GM12878 (cell line): Measurements from ENCODE around the gene C5orf15. TPM values are rescaled to one million over a fixed set of nuclear protein-coding genes. Genes with fewer than 3 reads are reported as not detected.
A peak's percentile ranks its signal among the peaks of the same experiment; 100 is the strongest.

Experiments
- ASH2L ChIP-seq: fragments of 300-600, 200-600 bp; sonication (generic); IDR thresholded peaks from 2 replicates; pipeline ENCODE4 v1.6.1; 2017; ENCODE audit warnings: low read depth, mild to moderate bottlenecking, borderline replicate concordance
- CBFB ChIP-seq: IDR thresholded peaks from 2 replicates; pipeline ENCODE4 v1.6.1; 2016; ENCODE audit warnings: antibody characterized with exemption, low read depth
- CHD1 ChIP-seq: IDR thresholded peaks from 2 replicates; pipeline ENCODE4 v1.6.1; 2012; ENCODE audit warnings: low read depth, low read length, improper control_type of control experiment
- CREM ChIP-seq: IDR thresholded peaks from 2 replicates; pipeline ENCODE4 v1.6.1; 2014; ENCODE audit warnings: antibody characterized with exemption, low read depth
- ELK1 ChIP-seq: IDR thresholded peaks from 2 replicates; pipeline ENCODE4 v1.6.1; 2012; ENCODE audit warnings: low read depth, low read length, improper control_type of control experiment
- ETV6 ChIP-seq, 2 experiments: fragments of 450-650 bp in 1 of 2; IDR thresholded peaks in 1 of 2; conservative IDR thresholded peaks in 1 of 2; 2 replicates each; pipeline ENCODE4 v1.6.1; 2014; ENCODE audit warnings: antibody characterized with exemption in 1 of 2, borderline replicate concordance in 1 of 2, low read depth in 1 of 2, mild to moderate bottlenecking in 1 of 2, moderate library complexity in 1 of 2
- JUNB ChIP-seq: IDR thresholded peaks from 2 replicates; pipeline ENCODE4 v1.6.1; 2016; ENCODE audit warnings: antibody characterized with exemption, mild to moderate bottlenecking
- MTA2 ChIP-seq: fragments of 450-650 bp; IDR thresholded peaks from 2 replicates; pipeline ENCODE4 v1.6.1; 2016; ENCODE audit warnings: low read depth, mild to moderate bottlenecking, moderate library complexity
- RUNX3 ChIP-seq: IDR thresholded peaks from 2 replicates; pipeline ENCODE4 v1.6.1; 2012; ENCODE audit warnings: low read length, inconsistent platforms
- SREBF1 ChIP-seq: IDR thresholded peaks from 2 replicates; pipeline ENCODE4 v1.6.1; 2012; ENCODE audit warnings: mild to moderate bottlenecking, low read length
- ZNF217 ChIP-seq: fragments of 450-650 bp; IDR thresholded peaks from 2 replicates; pipeline ENCODE4 v1.6.1; 2017; ENCODE audit warnings: antibody characterized with exemption, mild to moderate bottlenecking
- polyA plus RNA-seq, 11 experiments: library from polyadenylated mRNA; depleted of rRNA in 4 of 11; unstranded in 6 of 11; stranded (reverse) in 5 of 11; fragments of >200 nt; fragmentation: Nextera tagmentation in 4 of 11; fragmentation: Illumina TruSeq in 1 of 11; extraction: Ambion mirVana in 4 of 11; extraction: Trizol in 1 of 11; gene quantifications; 1 replicate in 1 of 11; 2 replicates in 10 of 11; pipeline versions ENCODE4 v1.2.1 to v1.2.3, GENCODE V29; 2011 to 2016; ENCODE audit warnings: inconsistent platforms in 2 of 11, missing spikeins in 2 of 11, low read depth in 1 of 11
- total RNA-seq, 4 experiments: library from RNA; depleted of rRNA in 3 of 4; stranded (reverse); fragments of >200 nt in 3 of 4; fragmentation: Illumina TruSeq in 1 of 4; extraction: Trizol in 1 of 4; gene quantifications; 2 replicates each; pipeline versions ENCODE4 v1.2.1 to v1.2.3, GENCODE V29; 2013 to 2021
- TF ChIP-seq, protein P1 (sequence below): fragments of 450-650 bp; IDR thresholded peaks from 2 replicates; pipeline ENCODE4 v1.6.1; 2016; ENCODE audit warnings: mild to moderate bottlenecking, moderate library complexity, borderline replicate concordance
- TF ChIP-seq, protein P2 (sequence below): fragments of 450-650 bp; IDR thresholded peaks from 2 replicates; pipeline ENCODE4 v1.6.1; 2017; ENCODE audit warnings: mild to moderate bottlenecking, moderate library complexity
- TF ChIP-seq, protein P3 (sequence below): IDR thresholded peaks from 2 replicates; pipeline ENCODE4 v1.6.1; 2012; ENCODE audit warnings: low read length, inconsistent platforms
- TF ChIP-seq, protein P4 (sequence below): fragments of 450-650 bp; IDR thresholded peaks from 2 replicates; pipeline ENCODE4 v1.6.1; 2017; ENCODE audit warnings: low read depth, mild to moderate bottlenecking, moderate library complexity

Gene C5orf15
- total and polyA plus RNA-seq, 10 of the 15 experiments (the other 5 are each of a cell fraction or from before 2014, with no cell fraction given): 21.7 to 69.6 (median 46.0) TPM

GRCh38 chr5:133957591-133957990 lies 10.8 kb downstream of the C5orf15 start (continued):
- no peak for TF ChIP-seq ELK1
- TF ChIP-seq MTA2: peak; percentile 46; the same call in 1 of the 2 replicates
- 0 out of 2 replicates have a peak, but pooled peaks have one; percentile 14 for TF ChIP-seq ZNF217
- TF ChIP-seq JUNB: peak; percentile 91
- TF ChIP-seq, protein P1, sequence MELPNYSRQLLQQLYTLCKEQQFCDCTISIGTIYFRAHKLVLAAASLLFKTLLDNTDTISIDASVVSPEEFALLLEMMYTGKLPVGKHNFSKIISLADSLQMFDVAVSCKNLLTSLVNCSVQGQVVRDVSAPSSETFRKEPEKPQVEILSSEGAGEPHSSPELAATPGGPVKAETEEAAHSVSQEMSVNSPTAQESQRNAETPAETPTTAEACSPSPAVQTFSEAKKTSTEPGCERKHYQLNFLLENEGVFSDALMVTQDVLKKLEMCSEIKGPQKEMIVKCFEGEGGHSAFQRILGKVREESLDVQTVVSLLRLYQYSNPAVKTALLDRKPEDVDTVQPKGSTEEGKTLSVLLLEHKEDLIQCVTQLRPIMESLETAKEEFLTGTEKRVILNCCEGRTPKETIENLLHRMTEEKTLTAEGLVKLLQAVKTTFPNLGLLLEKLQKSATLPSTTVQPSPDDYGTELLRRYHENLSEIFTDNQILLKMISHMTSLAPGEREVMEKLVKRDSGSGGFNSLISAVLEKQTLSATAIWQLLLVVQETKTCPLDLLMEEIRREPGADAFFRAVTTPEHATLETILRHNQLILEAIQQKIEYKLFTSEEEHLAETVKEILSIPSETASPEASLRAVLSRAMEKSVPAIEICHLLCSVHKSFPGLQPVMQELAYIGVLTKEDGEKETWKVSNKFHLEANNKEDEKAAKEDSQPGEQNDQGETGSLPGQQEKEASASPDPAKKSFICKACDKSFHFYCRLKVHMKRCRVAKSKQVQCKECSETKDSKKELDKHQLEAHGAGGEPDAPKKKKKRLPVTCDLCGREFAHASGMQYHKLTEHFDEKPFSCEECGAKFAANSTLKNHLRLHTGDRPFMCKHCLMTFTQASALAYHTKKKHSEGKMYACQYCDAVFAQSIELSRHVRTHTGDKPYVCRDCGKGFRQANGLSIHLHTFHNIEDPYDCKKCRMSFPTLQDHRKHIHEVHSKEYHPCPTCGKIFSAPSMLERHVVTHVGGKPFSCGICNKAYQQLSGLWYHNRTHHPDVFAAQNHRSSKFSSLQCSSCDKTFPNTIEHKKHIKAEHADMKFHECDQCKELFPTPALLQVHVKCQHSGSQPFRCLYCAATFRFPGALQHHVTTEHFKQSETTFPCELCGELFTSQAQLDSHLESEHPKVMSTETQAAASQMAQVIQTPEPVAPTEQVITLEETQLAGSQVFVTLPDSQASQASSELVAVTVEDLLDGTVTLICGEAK: peak; percentile 67; the same call in 1 of the 2 replicates
- 0 out of 2 replicates have a peak, but pooled peaks have one; percentile 22 for TF ChIP-seq ASH2L
- TF ChIP-seq CBFB: no peak
- TF ChIP-seq, protein P2, sequence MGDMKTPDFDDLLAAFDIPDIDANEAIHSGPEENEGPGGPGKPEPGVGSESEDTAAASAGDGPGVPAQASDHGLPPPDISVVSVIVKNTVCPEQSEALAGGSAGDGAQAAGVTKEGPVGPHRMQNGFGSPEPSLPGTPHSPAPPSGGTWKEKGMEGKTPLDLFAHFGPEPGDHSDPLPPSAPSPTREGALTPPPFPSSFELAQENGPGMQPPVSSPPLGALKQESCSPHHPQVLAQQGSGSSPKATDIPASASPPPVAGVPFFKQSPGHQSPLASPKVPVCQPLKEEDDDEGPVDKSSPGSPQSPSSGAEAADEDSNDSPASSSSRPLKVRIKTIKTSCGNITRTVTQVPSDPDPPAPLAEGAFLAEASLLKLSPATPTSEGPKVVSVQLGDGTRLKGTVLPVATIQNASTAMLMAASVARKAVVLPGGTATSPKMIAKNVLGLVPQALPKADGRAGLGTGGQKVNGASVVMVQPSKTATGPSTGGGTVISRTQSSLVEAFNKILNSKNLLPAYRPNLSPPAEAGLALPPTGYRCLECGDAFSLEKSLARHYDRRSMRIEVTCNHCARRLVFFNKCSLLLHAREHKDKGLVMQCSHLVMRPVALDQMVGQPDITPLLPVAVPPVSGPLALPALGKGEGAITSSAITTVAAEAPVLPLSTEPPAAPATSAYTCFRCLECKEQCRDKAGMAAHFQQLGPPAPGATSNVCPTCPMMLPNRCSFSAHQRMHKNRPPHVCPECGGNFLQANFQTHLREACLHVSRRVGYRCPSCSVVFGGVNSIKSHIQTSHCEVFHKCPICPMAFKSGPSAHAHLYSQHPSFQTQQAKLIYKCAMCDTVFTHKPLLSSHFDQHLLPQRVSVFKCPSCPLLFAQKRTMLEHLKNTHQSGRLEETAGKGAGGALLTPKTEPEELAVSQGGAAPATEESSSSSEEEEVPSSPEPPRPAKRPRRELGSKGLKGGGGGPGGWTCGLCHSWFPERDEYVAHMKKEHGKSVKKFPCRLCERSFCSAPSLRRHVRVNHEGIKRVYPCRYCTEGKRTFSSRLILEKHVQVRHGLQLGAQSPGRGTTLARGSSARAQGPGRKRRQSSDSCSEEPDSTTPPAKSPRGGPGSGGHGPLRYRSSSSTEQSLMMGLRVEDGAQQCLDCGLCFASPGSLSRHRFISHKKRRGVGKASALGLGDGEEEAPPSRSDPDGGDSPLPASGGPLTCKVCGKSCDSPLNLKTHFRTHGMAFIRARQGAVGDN: peak; percentile 52; the same call in 1 of the 2 replicates
- peak; percentile 51; the same call in 1 of the 2 replicates for TF ChIP-seq CREM
- TF ChIP-seq, protein P3, sequence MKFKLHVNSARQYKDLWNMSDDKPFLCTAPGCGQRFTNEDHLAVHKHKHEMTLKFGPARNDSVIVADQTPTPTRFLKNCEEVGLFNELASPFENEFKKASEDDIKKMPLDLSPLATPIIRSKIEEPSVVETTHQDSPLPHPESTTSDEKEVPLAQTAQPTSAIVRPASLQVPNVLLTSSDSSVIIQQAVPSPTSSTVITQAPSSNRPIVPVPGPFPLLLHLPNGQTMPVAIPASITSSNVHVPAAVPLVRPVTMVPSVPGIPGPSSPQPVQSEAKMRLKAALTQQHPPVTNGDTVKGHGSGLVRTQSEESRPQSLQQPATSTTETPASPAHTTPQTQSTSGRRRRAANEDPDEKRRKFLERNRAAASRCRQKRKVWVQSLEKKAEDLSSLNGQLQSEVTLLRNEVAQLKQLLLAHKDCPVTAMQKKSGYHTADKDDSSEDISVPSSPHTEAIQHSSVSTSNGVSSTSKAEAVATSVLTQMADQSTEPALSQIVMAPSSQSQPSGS: peak; percentile 28; the same call in 1 of the 2 replicates
- no peak for TF ChIP-seq CHD1
- TF ChIP-seq, protein P4, sequence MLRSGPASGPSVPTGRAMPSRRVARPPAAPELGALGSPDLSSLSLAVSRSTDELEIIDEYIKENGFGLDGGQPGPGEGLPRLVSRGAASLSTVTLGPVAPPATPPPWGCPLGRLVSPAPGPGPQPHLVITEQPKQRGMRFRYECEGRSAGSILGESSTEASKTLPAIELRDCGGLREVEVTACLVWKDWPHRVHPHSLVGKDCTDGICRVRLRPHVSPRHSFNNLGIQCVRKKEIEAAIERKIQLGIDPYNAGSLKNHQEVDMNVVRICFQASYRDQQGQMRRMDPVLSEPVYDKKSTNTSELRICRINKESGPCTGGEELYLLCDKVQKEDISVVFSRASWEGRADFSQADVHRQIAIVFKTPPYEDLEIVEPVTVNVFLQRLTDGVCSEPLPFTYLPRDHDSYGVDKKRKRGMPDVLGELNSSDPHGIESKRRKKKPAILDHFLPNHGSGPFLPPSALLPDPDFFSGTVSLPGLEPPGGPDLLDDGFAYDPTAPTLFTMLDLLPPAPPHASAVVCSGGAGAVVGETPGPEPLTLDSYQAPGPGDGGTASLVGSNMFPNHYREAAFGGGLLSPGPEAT: peak; percentile 30; the same call in 1 of the 2 replicates
- peak; percentile 42; the same call in 1 of the 2 replicates for TF ChIP-seq RUNX3
- TF ChIP-seq SREBF1: no peak
- TF ChIP-seq ETV6 (conservative IDR thresholded peaks at IDR 0.05 in 1 of 2, IDR thresholded peaks at IDR 0.05 in 1 of 2; ENCODE audit: borderline replicate concordance in 1 of 2, low read depth in 1 of 2): peak in 1 of 2 experiments; percentile 97; a peak in 2 of 4 replicates
